ENCODE data around the gene FAM117A.

GRCh38 chr17:49723423-49723822 lies 40.5 kb downstream of the FAM117A start:
- no peak for TF ChIP-seq EZH2 (IDR thresholded peaks at IDR 0.05; ENCODE audit: borderline replicate concordance)
- TF ChIP-seq CTCF (IDR thresholded peaks at IDR 0.05; ENCODE audit: poor library complexity), result no peak
